Omental fat pad (tissue), 4 donors: Measurements from ENCODE around the gene BRD9. TPM values are rescaled to one million over a fixed set of nuclear protein-coding genes. Genes with fewer than 3 reads are reported as not detected.

Source experiments
- ATAC-seq: fragments of 150-250 bp; one replicate; pipeline ENCODE4 v1.9.1; 2016; ENCODE audit warnings: mild to moderate bottlenecking, moderate library complexity; ENCODE audit not compliant: low FRiP score
- DNase-seq: peaks from one replicate; pipeline ENCODE4 v3.0.0-alpha.2; 2019; ENCODE audit warnings: low spot score
- total RNA-seq, 4 donors: library from RNA; depleted of rRNA; stranded (reverse); fragments of >200 nt; gene quantifications; one replicate each; pipeline ENCODE4 v1.1.0, GENCODE V29; 2016
- TF ChIP-seq, protein P1 (sequence below), 3 donors: fragments of 450-650 bp; IDR thresholded peaks; one replicate each; pipeline ENCODE4 v1.5.1; 2016 to 2017; ENCODE audit warnings: antibody characterized with exemption in 3 of 3, mild to moderate bottlenecking in 3 of 3, moderate library complexity in 2 of 3

Gene BRD9
- total RNA-seq, 4 donors from 2014 or later, result 24.0 to 53.2 (median 36.7) TPM

DNA sequence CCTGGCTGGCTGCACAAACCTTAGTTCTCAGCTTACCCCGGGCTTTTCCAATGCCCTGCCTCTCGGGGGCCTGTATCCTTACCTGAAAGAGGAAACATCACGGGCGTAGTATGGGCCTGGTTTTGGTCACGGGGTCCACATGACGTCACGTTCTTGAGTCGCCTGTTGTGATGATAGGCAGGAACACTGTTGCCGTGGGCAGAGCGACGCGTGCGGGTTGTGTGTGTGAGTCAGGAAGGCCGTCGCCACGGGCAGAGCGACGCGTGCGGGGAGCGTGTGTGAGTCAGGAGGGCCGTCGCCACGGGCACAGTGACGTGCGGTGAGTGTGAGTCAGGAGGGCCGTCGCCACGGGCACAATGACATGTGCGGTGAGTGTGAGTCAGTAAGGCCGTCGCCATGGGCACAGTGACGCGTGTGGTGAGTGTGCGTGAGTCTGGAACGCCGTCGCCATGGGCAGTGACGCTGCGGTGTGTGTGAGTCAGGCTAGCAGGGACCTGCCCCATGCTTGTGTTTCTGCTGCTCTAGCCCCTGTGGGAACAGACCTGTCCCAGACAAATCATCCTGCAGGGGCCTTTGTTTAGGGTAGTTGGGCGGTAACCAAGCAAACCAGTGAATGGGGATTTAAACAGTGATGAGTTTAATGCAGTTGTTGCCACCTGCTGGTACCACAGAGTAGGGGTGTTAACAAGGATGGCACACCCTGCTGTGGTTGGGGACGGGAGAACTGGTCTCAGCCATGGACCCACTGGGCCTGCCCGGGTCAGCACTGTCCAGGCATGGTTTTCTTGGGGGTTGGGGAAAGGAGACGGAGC, 19.9 kb upstream of the BRD9 start:
- no peak for ATAC-seq
- TF ChIP-seq, protein P1, sequence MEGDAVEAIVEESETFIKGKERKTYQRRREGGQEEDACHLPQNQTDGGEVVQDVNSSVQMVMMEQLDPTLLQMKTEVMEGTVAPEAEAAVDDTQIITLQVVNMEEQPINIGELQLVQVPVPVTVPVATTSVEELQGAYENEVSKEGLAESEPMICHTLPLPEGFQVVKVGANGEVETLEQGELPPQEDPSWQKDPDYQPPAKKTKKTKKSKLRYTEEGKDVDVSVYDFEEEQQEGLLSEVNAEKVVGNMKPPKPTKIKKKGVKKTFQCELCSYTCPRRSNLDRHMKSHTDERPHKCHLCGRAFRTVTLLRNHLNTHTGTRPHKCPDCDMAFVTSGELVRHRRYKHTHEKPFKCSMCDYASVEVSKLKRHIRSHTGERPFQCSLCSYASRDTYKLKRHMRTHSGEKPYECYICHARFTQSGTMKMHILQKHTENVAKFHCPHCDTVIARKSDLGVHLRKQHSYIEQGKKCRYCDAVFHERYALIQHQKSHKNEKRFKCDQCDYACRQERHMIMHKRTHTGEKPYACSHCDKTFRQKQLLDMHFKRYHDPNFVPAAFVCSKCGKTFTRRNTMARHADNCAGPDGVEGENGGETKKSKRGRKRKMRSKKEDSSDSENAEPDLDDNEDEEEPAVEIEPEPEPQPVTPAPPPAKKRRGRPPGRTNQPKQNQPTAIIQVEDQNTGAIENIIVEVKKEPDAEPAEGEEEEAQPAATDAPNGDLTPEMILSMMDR (IDR thresholded peaks at IDR 0.05), result no peak
- DNase-seq, result no peak

DNA sequence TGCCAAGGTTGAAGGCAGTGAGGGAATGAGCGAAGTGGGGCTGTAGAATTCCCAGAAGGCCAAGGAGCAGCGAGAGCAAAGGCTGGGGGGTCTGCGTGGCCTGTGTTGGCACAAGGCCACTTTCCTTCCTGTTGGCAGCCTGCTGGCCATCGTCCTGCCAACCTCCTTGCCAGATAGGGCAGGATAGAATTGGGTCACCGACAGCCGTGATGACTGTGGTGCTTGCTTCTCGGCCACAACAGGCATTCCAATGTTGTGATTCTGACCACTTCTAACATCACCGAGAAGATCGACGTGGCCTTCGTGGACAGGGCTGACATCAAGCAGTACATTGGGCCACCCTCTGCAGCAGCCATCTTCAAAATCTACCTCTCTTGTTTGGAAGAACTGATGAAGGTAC, 19.0 kb upstream of the BRD9 start:
- TF ChIP-seq, protein P1 (IDR thresholded peaks at IDR 0.05), result no peak
- DNase-seq (no peak), ATAC-seq (no peak)

DNA sequence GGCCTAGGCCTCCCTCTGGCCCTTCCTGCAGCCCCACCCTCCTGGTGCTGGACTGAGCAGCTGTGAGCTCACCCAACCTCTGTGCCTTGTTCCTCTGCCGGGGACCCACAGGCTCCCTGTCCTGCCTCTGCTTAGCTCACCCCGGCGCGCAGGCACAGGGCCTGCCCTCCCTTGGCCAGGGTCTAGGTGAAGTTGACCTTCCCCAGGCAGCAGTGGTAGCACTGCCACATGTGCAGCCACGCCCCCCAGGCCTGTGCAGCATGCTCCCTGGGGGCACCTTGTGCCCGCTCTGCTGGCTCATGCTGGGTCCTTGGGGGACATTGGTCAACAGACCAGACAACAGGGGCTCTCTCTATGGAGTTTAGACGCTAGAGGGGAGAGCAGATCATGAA, 18.2 kb upstream of the BRD9 start:
- TF ChIP-seq, protein P1 (IDR thresholded peaks at IDR 0.05), result no peak
- no peak for DNase-seq
- ATAC-seq, result no peak

DNA sequence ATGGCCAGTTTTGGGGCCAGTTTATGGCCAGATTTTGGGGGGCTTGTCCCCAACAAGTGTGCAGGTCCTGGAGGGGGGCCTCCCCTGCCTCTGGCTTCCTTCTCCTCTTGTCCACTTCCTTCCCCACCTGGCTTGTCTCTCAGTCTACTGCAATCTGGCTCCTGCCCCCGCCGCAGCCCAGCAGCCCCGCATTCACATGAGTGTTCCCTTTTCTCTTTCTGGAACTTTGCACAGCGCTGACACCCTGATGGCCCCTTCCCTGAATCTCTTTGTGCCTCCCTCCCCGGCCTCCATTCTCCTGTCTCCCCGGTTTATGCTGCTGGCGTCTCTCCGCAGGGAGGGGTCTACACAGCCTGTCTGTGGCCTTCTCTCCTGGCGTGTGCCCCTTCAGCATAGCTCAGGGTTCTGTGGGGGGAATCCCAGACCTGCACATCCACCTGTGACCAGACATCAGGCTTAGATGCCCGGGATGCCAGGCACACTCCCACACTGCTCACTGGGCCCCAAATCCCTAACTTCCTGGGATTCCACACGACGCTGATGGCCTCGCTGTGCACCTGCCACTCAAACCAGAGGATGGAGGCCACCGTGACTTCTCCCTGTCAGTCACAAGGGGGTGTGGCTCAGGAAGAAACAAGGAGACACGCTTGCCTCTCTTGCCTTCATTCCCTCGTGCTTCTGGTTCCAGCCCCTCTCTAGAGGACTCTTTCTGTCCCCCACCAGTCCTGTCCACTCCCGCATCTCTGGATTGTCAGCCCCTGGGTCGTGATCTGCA, 17.6 kb upstream of the BRD9 start:
- DNase-seq, result no peak
- ATAC-seq, result no peak
- TF ChIP-seq, protein P1 (IDR thresholded peaks at IDR 0.05), result no peak

DNA sequence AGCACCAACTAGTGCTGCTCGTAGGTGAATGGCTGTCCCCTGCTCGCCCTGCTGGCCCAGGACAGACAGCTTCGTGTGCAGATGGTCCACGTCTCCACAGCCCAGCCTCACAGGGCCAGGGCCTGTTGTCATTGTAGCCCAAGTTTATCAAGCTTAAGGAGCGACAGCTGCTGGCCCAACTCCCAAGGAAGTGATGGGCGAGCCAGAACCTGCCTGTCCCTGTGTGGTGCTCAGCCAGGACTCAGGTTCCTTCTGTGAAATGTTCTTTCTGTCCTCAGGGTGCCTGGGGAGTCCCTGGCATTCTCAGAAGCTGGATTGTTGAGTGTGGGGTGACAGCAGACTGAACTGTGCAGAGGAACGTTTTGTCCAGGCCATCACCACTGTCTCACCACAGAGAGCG, 16.5 kb upstream of the BRD9 start:
- DNase-seq (no peak), ATAC-seq (no peak)
- TF ChIP-seq, protein P1 (IDR thresholded peaks at IDR 0.05), result no peak

DNA sequence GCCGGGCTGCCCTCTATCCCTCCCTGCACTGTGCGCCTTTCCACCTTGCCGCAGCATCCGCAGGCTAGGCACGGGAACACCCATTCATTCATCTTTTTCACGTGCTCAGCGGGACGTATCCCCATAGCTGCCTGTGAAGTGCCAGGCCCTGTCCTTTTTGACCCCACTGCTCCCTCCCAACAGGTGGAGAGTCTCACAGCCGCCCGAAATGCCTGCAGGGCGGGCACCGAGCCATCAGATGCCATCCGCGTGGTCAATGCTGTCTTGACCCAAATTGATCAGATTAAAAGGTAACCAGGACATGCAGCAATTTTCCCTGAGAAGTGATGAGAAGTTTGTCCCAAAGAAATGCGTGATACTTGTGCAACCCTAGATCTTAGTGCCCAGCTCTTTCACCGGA, 15.6 kb upstream of the BRD9 start:
- TF ChIP-seq, protein P1 (IDR thresholded peaks at IDR 0.05), result no peak
- DNase-seq (no peak), ATAC-seq (no peak)
